Parathyroid adenoma (tissue), 2 donors: ENCODE results near the gene PRXL2B.
"Not testable (repeated sequence)": the region's sequence is repeated elsewhere in the genome, so short reads cannot be mapped to it uniquely, and the experiment has no call there.

Source experiments
- H2AFZ ChIP-seq: fragments of 300-600 bp; sonication (generic); one replicate; pipeline ENCODE4 v1.7.0; 2017; ENCODE audit warnings: antibody characterized with exemption, mild to moderate bottlenecking
- H3K27ac ChIP-seq: fragments of 300-600 bp; sonication (generic); one replicate; pipeline ENCODE4 v1.7.0; 2017
- H3K27me3 ChIP-seq: fragments of 300-600 bp; sonication (generic); one replicate; pipeline ENCODE4 v1.7.0; 2017; ENCODE audit warnings: low read length; ENCODE audit not compliant: control insufficient read depth, insufficient read depth
- H3K36me3 ChIP-seq: fragments of 300-600 bp; sonication (generic); one replicate; pipeline ENCODE4 v1.7.0; 2017; ENCODE audit warnings: low read length; ENCODE audit not compliant: control insufficient read depth, insufficient read depth
- H3K4me1 ChIP-seq: fragments of 300-600 bp; sonication (generic); one replicate; pipeline ENCODE4 v1.7.0; 2017; ENCODE audit warnings: control low read depth
- H3K4me2 ChIP-seq: fragments of 300-600 bp; sonication (generic); one replicate; pipeline ENCODE4 v1.7.0; 2017; ENCODE audit warnings: low read length
- H3K4me3 ChIP-seq: fragments of 300-600 bp; sonication (generic); one replicate; pipeline ENCODE4 v1.7.0; 2017; ENCODE audit warnings: low read depth, low read length
- H3K79me2 ChIP-seq: fragments of 300-600 bp; sonication (generic); one replicate; pipeline ENCODE4 v1.7.0; 2017; ENCODE audit warnings: control low read depth
- H3K9ac ChIP-seq: fragments of 300-600 bp; sonication (generic); one replicate; pipeline ENCODE4 v1.7.0; 2017; ENCODE audit warnings: mild to moderate bottlenecking
- H3K9me3 ChIP-seq: fragments of 300-600 bp; sonication (generic); one replicate; pipeline ENCODE4 v1.7.0; 2017; ENCODE audit warnings: low read length; ENCODE audit not compliant: control insufficient read depth
- CTCF ChIP-seq: fragments of 300-600 bp; sonication (generic); IDR thresholded peaks from one replicate; pipeline ENCODE4 v1.7.0; 2017; ENCODE audit warnings: antibody characterized with exemption, mild to moderate bottlenecking
- donor health status: primary hyperparathyroidism.

PRXL2B gene

GRCh38 chr1:2617971-2618470, 31.4 kb downstream of the PRXL2B start:
- Histone ChIP-seq H2AFZ (no peak overlapping the region), H3K9ac (no peak overlapping the region), H3K4me2 (no peak overlapping the region), H3K27me3 (no peaks in the 10 kb centered on the region), H3K9me3 (no peaks in the 10 kb centered on the region), H3K4me1 (no peaks in the 10 kb centered on the region), H3K27ac (no peak overlapping the region), H3K36me3 (no peaks in the 10 kb centered on the region), H3K79me2 (no peaks in the 10 kb centered on the region), H3K4me3 (no peak overlapping the region)
- no peak for TF ChIP-seq CTCF

GRCh38 chr1:2623571-2624337, 37.2 kb downstream of the PRXL2B start:
- no peak overlapping the region for H3K27ac ChIP-seq
- H3K4me1 ChIP-seq, result no peaks in the 10 kb centered on the region
- H3K9me3 ChIP-seq, result no peaks in the 10 kb centered on the region
- H3K4me3 ChIP-seq, result no peak overlapping the region
- no peaks in the 10 kb centered on the region for H3K27me3 ChIP-seq
- no peak for TF ChIP-seq CTCF
- no peaks in the 10 kb centered on the region for H3K79me2 ChIP-seq
- no peaks in the 10 kb centered on the region for H3K36me3 ChIP-seq
- H3K4me2 ChIP-seq, result no peak overlapping the region
- H3K9ac ChIP-seq, result no peak overlapping the region
- H2AFZ ChIP-seq, result no peak overlapping the region

GRCh38 chr1:2624735-2625300, 38.2 kb downstream of the PRXL2B start:
- Histone ChIP-seq H3K9me3 (no peaks in the 10 kb centered on the region), H3K79me2 (no peaks in the 10 kb centered on the region), H3K27ac (no peak overlapping the region), H3K36me3 (no peaks in the 10 kb centered on the region), H3K4me3 (no peak overlapping the region), H3K4me2 (no peak overlapping the region), H3K4me1 (no peaks in the 10 kb centered on the region), H3K27me3 (no peaks in the 10 kb centered on the region), H2AFZ (no peak overlapping the region), H3K9ac (no peak overlapping the region)
- TF ChIP-seq CTCF, result no peak

GRCh38 chr1:2625311-2625710, 38.7 kb downstream of the PRXL2B start:
- TF ChIP-seq CTCF, result no peak
- Histone ChIP-seq H3K4me2 (no peak overlapping the region), H3K9ac (no peak overlapping the region), H3K79me2 (no peaks in the 10 kb centered on the region), H3K4me1 (no peaks in the 10 kb centered on the region), H2AFZ (no peak overlapping the region), H3K36me3 (no peaks in the 10 kb centered on the region), H3K27me3 (no peaks in the 10 kb centered on the region), H3K9me3 (no peaks in the 10 kb centered on the region), H3K4me3 (no peak overlapping the region), H3K27ac (no peak overlapping the region)

DNA sequence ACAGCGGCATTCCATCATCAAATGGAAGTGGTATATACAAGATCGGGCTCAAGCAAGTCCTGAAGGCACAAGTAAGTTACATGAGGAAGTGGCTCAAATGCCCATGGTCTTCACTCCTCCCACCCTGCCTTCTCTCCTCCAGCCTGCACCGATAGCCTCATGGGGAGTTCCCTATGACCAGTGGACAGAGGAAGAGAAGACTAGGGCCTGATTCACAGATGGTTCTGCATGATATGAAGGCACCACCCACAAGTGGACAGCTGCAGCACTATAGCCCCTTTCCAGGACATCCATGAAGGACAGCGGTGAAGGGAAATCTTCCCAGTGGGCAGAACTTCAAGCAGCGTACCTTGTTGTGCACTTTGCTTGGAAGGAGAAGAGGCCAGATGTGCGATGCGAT, 39.2 kb downstream of the PRXL2B start:
- H3K4me1 ChIP-seq, H3K79me2 ChIP-seq, H3K4me2 ChIP-seq, H3K9ac ChIP-seq, H3K4me3 ChIP-seq, H2AFZ ChIP-seq, H3K27ac ChIP-seq, H3K9me3 ChIP-seq, H3K27me3 ChIP-seq, H3K36me3 ChIP-seq: not testable (repeated sequence)
